Neural cell (in vitro differentiated cells): Measurements from ENCODE around the gene VPS33B.

Experiments used
- CTCF ChIP-seq: fragments of 450-650 bp; IDR thresholded peaks from 2 replicates; pipeline ENCODE4 v1.5.1; 2014; ENCODE audit warnings: antibody characterized with exemption, mild to moderate bottlenecking, moderate library complexity; ENCODE audit not compliant: poor library complexity, severe bottlenecking
- EP300 ChIP-seq: fragments of 450-650 bp; conservative IDR thresholded peaks from 2 replicates; pipeline ENCODE4 v1.6.1; 2014; ENCODE audit warnings: antibody characterized with exemption, mild to moderate bottlenecking, moderate library complexity; ENCODE audit not compliant: poor library complexity, severe bottlenecking
- EZH2 ChIP-seq: fragments of 200-600, 300-800 bp; shearing (Covaris generic), sonication (generic); IDR thresholded peaks from 2 replicates; pipeline ENCODE4 v1.6.1; 2014; ENCODE audit warnings: antibody characterized with exemption, low read length, borderline replicate concordance, mild to moderate bottlenecking; ENCODE audit not compliant: insufficient read depth, poor library complexity, severe bottlenecking
- MXI1 ChIP-seq: fragments of 450-650 bp; conservative IDR thresholded peaks from 2 replicates; pipeline ENCODE4 v1.6.1; 2014; ENCODE audit warnings: antibody characterized with exemption, mild to moderate bottlenecking; ENCODE audit not compliant: poor library complexity, severe bottlenecking
- POLR2AphosphoS5 ChIP-seq: IDR thresholded peaks from 2 replicates; pipeline ENCODE4 v1.6.1; 2012
- RAD21 ChIP-seq: fragments of 450-650 bp; conservative IDR thresholded peaks from 2 replicates; pipeline ENCODE4 v1.6.1; 2014; ENCODE audit warnings: antibody characterized with exemption, mild to moderate bottlenecking, moderate library complexity
- REST ChIP-seq: IDR thresholded peaks from 2 replicates; pipeline ENCODE4 v1.6.1; 2012; ENCODE audit warnings: borderline replicate concordance
- SMC3 ChIP-seq: fragments of 450-650 bp; conservative IDR thresholded peaks from 2 replicates; pipeline ENCODE4 v1.6.1; 2014; ENCODE audit warnings: antibody characterized with exemption, mild to moderate bottlenecking, moderate library complexity; ENCODE audit not compliant: poor library complexity

- no peak for TF ChIP-seq EZH2
- no peak for TF ChIP-seq MXI1
- TF ChIP-seq CTCF, result no peak
- no peak for TF ChIP-seq EP300
- TF ChIP-seq POLR2AphosphoS5, result no peak
- TF ChIP-seq REST, result no peak
- TF ChIP-seq RAD21, result no peak
- no peak for TF ChIP-seq SMC3
These were observed 39.6 kb upstream of the VPS33B start for GRCh38 chr15:91061997-91062396.
